ENCODE results near the gene DUSP2.

DUSP2 gene

GRCh38 chr2:96131152-96131812 is 14.0 kb downstream of the DUSP2 start:
- no peak for FAIRE-seq

- no peak for FAIRE-seq
These were observed 14.8 kb downstream of the DUSP2 start for GRCh38 chr2:96130483-96130882.

GRCh38 chr2:96129528-96130120 is 15.6 kb downstream of the DUSP2 start:
- FAIRE-seq, result no peak

GRCh38 chr2:96128456-96128855 is 16.8 kb downstream of the DUSP2 start:
- no peak for FAIRE-seq

- no peak for FAIRE-seq
These were observed 20.6 kb downstream of the DUSP2 start for GRCh38 chr2:96124406-96125265.

- FAIRE-seq, result no peak
These were observed 21.3 kb downstream of the DUSP2 start for GRCh38 chr2:96123936-96124335.

- no peak for FAIRE-seq
These were observed 21.9 kb downstream of the DUSP2 start for GRCh38 chr2:96123290-96123689.

GRCh38 chr2:96122391-96122790 is 22.8 kb downstream of the DUSP2 start:
- no peak for FAIRE-seq

- no peak for FAIRE-seq
These were observed 23.8 kb downstream of the DUSP2 start for GRCh38 chr2:96121414-96121813.

- no peak for FAIRE-seq
These were observed 24.2 kb downstream of the DUSP2 start for GRCh38 chr2:96120991-96121390.

- no peak for FAIRE-seq
These were observed 25.0 kb downstream of the DUSP2 start for GRCh38 chr2:96120091-96120720.

GRCh38 chr2:96119389-96119751 is 25.9 kb downstream of the DUSP2 start:
- FAIRE-seq, result no peak

- FAIRE-seq, result no peak
These were observed 26.4 kb downstream of the DUSP2 start for GRCh38 chr2:96118698-96119388.

- no peak for FAIRE-seq
These were observed 27.3 kb downstream of the DUSP2 start for GRCh38 chr2:96117701-96118588.

GRCh38 chr2:96116879-96117533 is 28.2 kb downstream of the DUSP2 start:
- FAIRE-seq, result no peak

GRCh38 chr2:96116424-96116878 is 28.8 kb downstream of the DUSP2 start, which contains the start of gene ADRA2B:
Gene ADRA2B (minus strand): TSS chr2:96116571. CDS start chr2:96116149, 422 bp downstream.
- no peak for FAIRE-seq

- no peak for FAIRE-seq
These were observed 29.4 kb downstream of the DUSP2 start for GRCh38 chr2:96115631-96116423.

- FAIRE-seq, result no peak
These were observed 30.2 kb downstream of the DUSP2 start for GRCh38 chr2:96114903-96115581.

- FAIRE-seq, result no peak
These were observed 30.7 kb downstream of the DUSP2 start for GRCh38 chr2:96114546-96114902.

- no peak for FAIRE-seq
These were observed 31.3 kb downstream of the DUSP2 start for GRCh38 chr2:96113951-96114350.
